LHCN-M2 (cell line): ENCODE results near the gene NFILZ. TPM values are rescaled to one million over a fixed set of nuclear protein-coding genes. Genes with fewer than 3 reads are reported as not detected.

ENCODE experiments used
- DNase-seq: peaks from one replicate; pipeline ENCODE4 v3.0.0-alpha.2; 2012; ENCODE audit warnings: low read depth
- total RNA-seq: library from RNA; depleted of rRNA; stranded (reverse); fragments of >200 nt; gene quantifications from 2 replicates; pipeline ENCODE4 v1.2.3, GENCODE V29; 2014

Gene NFILZ
- total RNA-seq, 1 experiment from 2014 or later, result not detected

- peak; percentile 31 for DNase-seq
These were observed 11.6 kb downstream of the NFILZ start for GRCh38 chr19:8641908-8642547.

DNA sequence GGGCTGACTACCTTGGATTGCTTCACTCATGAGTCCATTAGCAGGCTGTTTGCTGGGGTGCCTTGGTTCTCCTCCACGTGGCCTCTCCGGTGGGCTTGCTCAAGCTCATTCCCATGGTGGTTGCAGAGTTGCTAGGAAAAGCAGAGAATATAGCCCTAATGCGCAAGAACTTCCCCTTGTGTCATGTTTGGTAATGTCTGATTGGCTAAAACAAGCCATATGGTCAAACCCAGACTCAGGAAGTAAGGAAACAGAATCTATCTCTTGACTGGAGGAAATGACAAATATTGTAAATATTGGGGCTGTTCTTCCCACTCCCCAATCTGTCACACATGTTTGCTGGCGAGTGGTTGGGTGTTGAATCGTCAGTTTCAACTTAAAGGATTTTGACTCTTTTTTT is 12.1 kb downstream of the NFILZ start:
- DNase-seq, result no peak

DNA sequence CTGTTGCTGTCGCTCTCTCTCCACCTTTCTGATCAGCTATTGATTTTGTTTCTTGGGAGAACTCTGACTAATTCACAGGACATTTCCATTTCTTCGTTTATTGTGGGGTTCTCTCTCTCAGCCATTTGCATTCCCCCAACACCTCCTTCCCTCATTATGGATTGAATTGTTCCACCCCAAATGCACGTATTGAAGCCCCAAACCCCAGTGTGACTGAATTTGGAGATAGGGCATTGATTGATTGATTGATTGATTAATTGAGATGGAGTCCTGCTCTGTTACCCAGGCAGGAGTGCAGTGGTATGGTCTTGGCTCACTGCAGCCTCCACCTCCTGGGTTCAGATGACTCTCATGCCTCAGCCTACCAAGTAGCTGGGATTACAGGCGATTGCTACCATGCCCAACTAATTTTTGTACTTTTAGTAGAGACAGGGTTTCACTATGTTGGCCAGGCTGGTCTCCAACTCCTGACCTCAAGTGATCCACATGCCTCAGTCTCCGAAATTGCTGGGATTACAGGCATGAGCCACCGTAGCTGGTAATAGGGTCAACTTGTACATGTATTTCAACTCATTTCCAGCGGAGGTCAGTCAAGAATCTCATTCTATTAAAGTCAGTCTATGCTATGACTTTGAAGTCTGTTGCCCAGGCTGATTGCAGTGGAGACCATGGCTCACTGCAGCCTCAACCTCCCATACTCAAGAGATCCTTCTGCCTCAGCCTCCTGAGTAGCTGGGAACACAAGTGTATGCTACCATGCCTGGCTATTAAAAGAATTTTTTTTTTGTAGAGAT is 13.6 kb downstream of the NFILZ start:
- DNase-seq, result no peak

DNA sequence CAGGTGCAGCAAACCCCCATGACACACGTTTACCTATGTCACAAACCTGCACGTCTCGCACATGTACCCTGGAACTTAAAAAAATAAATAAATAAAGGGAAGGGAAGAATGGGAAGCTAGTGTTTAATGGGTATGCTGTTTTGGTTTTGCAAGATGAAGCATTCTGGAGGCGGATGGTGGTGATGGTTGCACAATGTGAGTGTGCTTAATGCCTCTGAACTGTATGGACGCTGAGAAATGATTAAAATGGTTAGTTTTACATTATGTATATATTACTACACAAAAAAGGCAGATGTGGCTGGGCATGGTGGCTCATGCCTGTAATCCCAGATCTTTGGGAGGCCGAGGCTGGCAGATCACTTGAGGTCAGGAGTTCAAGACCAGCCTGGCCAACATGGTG is 17.8 kb downstream of the NFILZ start:
- DNase-seq, result no peak

DNA sequence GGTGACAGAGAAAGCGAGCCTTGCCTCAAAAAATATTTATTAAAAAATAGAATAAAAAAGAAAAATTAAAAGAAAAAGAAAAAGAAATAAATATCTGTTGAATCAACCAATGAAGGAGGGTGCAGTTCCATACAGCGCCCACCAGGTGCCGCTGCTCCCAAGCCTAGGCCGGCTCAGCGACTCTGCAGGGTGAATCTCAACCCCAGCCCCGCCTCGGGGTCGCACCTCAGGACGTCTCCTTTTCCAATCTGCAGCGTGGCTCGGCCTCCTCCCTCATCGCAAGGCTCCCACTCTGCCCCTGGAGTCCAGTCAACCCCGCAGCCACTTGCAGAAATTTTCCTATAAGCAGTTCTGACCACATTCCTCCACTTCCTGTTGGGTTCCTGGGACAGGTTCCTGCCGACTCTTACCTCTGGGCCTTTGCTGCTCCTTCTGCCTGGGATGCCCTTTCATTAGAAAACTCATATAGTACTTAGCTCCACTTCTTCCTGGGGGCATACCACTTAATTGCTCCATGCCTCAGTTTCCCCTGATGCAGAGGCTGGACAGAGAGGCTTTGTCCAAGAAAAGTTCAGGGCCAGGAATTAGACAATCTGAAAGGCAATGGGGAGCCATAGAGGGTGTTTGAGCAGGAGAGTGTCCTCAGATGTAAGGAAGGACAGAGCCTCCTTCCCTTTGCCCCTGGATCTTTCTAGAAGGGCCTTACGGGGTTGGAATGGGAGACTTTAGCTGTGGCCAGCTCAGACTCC is 24.3 kb downstream of the NFILZ start:
- DNase-seq, result peak; percentile 14

DNA sequence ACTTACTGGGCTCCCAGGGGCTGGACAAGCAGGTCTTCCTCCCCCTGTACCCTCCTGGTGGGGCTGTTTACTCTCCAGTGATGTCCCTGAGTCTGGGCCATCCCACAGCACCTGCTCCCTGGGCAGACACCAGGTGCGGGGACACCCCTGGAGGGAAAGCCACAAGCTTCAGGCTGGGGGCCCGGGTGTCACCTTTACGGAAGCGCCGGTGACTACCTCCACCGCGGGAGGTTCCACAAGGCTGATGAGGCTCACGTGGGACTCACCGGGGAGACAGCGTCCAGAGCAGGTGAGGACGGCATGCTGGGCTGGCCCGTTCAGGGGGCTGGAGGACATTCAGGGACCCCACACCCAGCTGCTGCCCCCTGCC is 24.9 kb downstream of the NFILZ start:
- no peak for DNase-seq

DNA sequence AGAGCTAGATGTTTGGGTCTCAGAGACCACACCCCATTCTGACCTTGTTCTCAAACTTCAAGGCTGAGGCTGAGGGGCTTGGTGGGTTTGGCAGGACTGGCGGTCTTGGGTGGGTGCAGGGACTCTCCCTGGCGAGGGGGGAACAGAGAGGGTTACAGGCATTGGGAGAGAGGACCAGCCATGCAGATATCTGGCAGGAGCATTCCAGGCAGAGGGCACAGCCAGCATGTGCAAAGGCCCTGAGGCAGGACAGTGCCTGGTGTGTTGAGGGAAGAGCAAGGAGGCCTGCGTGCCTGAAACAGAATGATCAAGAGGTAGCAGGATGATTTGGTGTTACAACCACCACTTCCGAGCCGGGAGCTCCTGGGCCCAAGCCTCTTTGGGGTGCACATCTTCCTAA is 27.4 kb downstream of the NFILZ start:
- no peak for DNase-seq

DNA sequence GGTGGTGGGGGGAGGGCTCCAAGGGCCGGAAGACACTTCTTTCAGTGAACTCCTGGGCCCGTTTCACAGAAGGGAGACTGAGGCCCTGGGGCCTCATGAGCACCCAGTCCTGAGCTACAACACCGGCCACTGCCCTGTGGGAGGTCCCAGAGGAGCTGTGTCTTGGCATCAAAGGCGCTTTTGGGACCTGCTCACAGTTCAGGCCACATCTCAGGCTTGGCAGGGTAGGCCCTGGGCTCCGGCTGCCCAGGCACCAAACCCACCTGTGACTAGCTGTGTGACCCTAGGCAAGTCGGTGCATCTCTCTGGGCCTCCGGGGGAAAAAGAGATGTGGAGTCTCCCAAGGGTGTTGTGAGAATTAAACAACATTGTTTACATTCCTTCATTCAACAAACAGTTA is 29.5 kb downstream of the NFILZ start:
- no peak for DNase-seq

DNA sequence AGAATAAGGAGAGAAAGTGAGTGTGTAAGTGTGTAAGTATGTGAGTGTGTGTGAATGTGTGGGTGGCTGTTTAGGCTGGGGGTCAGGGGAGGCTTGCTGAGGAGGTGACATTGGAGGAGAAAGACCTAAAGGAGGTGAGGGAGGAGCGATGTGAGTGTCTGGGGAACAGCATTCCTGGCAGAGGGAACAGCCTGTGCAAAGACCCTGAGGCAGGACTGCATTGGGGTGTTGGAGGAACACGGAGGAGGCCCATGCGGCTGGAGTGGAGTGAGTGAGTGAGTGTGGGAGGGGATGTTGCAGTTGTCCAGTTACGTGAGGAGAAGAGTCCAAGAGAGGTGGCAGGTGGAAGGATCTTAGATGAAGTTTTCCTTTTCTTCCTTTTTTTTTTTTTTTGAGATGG is 31.8 kb downstream of the NFILZ start:
- no peak for DNase-seq

- DNase-seq, result no peak
These were observed 33.7 kb downstream of the NFILZ start for GRCh38 chr19:8663920-8664670.

DNA sequence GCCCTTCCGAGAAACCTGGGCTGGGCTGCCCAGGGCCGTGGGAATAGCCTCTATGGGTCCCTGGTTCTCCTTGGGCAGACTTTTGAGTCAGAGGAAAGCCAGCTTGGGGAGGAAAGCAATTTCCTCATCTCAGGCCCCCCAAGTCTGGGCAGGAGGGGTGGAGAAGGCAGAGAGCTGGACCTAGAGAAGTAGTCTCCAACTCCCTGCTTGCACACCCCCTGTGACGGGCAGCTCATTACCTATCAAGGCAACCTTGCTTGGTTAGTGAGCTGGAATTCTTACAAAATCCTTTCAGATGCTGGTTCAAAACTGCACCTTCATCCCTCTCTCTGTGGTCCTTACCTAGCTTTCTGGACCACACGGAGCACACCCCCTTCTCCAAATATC is 34.2 kb downstream of the NFILZ start:
- DNase-seq, result no peak

- no peak for DNase-seq
These were observed 35.2 kb downstream of the NFILZ start for GRCh38 chr19:8665468-8666213.

DNA sequence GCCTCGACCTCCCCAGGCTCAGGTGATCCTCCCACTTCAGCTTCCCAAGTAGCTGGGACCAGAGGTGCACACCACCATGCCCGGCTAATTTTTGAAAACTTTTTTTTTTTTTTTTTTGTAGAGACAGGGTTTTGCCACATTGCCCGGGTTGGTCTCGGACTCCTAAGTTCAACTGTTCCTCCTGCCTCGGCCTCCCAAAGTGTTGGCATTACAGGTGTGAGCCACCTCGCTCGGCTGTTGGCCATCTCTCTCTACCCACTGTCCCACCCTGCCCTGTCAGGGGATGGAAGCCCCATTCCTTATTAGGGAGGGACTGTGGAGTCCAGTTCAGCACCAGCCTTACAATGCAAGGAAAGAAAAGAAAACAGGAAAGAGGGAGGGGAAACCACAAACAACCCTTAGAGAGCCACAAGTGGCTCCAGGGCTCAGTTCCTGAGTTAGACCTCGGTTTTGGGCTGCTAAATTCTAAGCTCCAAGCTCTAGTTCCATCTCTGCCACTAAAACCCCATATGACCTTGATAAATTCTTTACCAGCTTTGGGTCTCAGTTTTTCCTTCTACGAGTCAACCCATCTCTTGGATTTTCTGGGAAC is 36.5 kb downstream of the NFILZ start:
- no peak for DNase-seq

- no peak for DNase-seq
These were observed 43.0 kb downstream of the NFILZ start for GRCh38 chr19:8673276-8673891.

GRCh38 chr19:8675066-8675465 is 44.6 kb downstream of the NFILZ start:
- DNase-seq, result no peak

DNA sequence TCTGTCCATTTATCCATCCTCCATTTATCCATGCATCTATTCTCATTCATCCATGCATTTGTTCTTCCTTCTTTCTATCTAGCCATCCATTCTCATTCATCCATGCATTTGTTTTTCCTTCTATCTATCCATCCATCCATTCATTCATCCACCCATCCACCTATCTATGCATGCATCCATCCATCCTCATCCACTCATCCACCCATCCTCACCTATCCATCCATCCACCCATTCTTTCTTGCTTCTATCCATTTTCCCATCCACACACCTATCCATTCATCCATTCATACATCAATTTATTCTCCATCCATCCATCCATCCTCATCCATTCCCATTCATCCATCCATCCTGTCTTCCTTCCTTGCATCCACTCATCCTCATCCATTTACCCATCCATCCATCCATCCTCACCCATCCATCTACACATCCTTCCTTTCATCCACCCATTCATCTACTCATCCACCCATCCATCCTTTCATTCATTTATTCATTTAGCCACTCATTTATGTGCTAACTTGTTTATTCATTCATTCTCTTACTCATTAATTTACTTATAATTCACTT is 47.9 kb downstream of the NFILZ start:
- DNase-seq, result no peak
